Sigmoid colon (tissue), 4 donors: ENCODE data around the gene SETBP1.

Experiments
- EP300 ChIP-seq, 4 donors: sonication (generic); formaldehyde crosslinking; IDR thresholded peaks; one replicate each; pipeline ENCODE4 v1.6.1; 2017; ENCODE audit warnings: antibody characterized with exemption in 4 of 4
- POLR2A ChIP-seq, 2 donors: fragments of 450-650 bp; IDR thresholded peaks; one replicate each; pipeline ENCODE4 v1.6.1; 2016; ENCODE audit warnings: antibody characterized with exemption in 2 of 2, mild to moderate bottlenecking in 2 of 2, moderate library complexity in 2 of 2

GRCh38 chr18:44786688-44787087, 106.0 kb downstream of the SETBP1 start:
- TF ChIP-seq POLR2A (IDR thresholded peaks at IDR 0.05) = no peak
- no peak for TF ChIP-seq EP300 (IDR thresholded peaks at IDR 0.05)
